Muscle of arm (tissue), 14 donors: ENCODE data around the gene CTAGE8. TPM values are rescaled to one million over a fixed set of nuclear protein-coding genes. Genes with fewer than 3 reads are reported as not detected.
"Not testable (repeated sequence)": the region's sequence is repeated elsewhere in the genome, so short reads cannot be mapped to it uniquely, and the experiment has no call there.

Experiments
- DNase-seq: peaks from one replicate; pipeline ENCODE4 v3.0.0-alpha.2; 2013
- long read RNA-seq, 11 donors: transcript quantifications; one replicate each; lab custom pipeline, GENCODE V29; 2026
- polyA plus RNA-seq, 12 donors: library from polyadenylated mRNA; unstranded; fragments of 120-200 nt; gene quantifications; one replicate each; pipeline ENCODE4 v1.2.1, GENCODE V29; 2013; ENCODE audit not compliant: insufficient read length in 12 of 12

CTAGE8 gene, protein sequence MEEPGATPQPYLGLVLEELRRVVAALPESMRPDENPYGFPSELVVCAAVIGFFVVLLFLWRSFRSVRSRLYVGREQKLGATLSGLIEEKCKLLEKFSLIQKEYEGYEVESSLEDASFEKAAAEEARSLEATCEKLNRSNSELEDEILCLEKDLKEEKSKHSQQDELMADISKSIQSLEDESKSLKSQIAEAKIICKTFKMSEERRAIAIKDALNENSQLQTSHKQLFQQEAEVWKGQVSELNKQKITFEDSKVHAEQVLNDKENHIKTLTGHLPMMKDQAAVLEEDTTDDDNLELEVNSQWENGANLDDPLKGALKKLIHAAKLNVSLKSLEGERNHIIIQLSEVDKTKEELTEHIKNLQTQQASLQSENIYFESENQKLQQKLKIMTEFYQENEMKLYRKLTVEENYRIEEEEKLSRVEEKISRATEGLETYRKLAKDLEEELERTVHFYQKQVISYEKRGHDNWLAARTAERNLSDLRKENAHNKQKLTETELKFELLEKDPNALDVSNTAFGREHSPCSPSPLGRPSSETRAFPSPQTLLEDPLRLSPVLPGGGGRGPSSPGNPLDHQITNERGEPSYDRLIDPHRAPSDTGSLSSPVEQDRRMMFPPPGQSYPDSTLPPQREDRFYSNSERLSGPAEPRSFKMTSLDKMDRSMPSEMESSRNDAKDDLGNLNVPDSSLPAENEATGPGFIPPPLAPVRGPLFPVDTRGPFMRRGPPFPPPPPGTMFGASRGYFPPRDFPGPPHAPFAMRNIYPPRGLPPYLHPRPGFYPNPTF
- polyA plus RNA-seq = 1 to 10 TPM in 2 of 12 donors, under 1 TPM in 4, not detected in 6; 0.25 to 2.1 (median 0.36) TPM
- long read RNA-seq, donor 1, partial matches to known transcripts = 0 of 1 reads
- long read RNA-seq, donor 1, other reads (novel, unspliced or antisense) = 0 of 1 reads
- long read RNA-seq, donor 2 = 0 reads
- long read RNA-seq, donor 3 = 0 reads
- long read RNA-seq, donor 4 = 0 reads
- long read RNA-seq, donor 5 = 0 reads
- long read RNA-seq, donor 6 = 0 reads
- long read RNA-seq, donor 7 = 0 reads
- long read RNA-seq, donor 8 = 0 reads
- long read RNA-seq, donor 9 = 0 reads
- long read RNA-seq, donor 10 = 0 reads
- long read RNA-seq, donor 11 = 0 reads

GRCh38 chr7:144269188-144269587 lies at the start of gene CTAGE8:
TSS of gene CTAGE8 (minus strand) at chr7:144269288. CDS start at chr7:144269250, 38 bp downstream.
- not testable (repeated sequence) for DNase-seq

GRCh38 chr7:144317537-144317936 lies 48.4 kb upstream of the CTAGE8 start:
- not testable (repeated sequence) for DNase-seq

DNA sequence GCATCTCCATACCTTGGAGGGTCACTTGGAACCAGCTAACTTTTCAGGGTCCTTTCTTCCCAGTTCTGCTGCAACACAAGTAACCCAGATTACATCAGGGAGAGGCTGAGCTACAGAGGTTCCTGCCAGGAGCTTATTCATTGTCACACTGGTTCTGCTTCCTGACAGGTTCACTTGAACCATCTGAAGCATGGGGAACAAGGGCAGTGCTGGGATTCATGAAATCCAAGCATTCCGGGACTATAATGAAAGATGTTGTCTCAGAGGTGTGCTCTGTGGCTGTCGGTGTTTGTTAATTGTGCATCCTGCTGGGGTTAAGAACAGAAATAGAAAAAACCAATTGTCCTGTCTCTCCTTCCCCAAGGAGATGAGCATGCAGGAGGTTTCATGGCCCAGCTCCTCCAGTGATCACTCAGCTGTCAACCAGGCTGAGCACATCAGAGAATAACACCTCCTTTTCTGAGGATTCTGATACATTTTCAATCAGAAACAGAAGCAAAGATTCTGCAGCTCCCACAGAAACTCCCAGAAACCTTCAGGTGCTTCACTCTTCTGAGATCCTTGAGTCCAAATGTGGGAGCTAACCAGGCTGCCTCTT lies 42.9 kb upstream of the CTAGE8 start, which contains the start of gene OR2A1:
OR2A1 (plus strand) TSS at position 548 of the 598 bp plus-strand sequence. CDS start 5,706 bp downstream, outside the sequence.
- not testable (repeated sequence) for DNase-seq

- not testable (repeated sequence) for DNase-seq
These were observed 42.1 kb upstream of the CTAGE8 start for GRCh38 chr7:144311218-144311617.

DNA sequence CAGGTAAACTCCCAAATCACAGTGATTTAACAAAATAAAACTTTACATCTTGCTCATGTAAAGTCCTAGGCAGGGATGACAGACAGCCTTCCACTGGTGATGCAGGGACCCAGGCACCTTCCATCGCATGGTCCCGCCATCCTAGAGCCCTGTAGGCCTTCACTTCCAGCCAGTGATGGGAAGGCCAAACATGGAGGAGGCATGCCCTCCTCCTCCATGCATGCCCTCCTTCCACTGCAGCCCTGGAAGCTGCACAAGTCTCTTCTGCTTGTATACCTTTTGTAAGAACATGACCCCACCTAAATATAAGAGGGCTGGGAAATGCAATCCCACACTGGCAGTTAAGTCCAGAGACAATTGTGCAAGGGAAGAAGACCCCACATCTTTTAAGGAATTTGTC lies 40.6 kb upstream of the CTAGE8 start:
- DNase-seq = not testable (repeated sequence)

DNA sequence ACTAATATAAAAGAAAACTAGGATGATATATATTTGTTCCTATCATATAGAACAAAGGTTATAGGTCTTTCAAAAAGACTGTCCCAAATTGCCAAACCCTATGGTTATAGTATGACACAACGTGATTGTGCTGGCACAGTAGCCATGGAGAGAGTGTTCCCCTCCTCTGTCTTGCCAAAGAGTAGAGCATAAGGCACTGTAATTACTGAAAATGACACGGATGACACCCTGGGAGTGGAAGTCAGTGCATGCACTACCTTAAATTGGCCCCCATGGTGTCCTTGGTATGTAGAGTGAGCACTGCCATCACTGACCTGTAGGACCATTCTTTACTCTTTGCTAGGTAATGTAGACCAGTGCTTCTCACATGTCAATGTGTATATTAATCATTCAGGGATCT lies 36.1 kb upstream of the CTAGE8 start:
- not testable (repeated sequence) for DNase-seq

DNA sequence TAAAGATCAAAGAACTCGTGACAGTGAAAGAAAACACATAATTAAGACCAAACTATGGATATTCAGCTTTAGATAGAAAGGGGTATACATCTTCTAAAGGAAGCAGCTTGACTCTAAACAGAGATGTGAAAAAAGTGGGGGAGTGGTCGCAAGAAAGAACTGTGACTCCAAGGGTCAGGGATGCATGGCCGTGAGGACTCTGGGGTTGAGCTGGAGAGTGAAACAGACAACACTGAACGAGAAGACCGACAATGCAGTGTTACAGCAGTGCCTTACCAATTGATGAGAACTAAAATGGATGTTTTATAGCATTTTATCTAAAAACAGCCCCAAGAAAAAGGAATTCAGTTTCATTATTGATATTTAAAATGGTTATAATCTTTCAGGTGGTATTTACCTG lies 34.5 kb upstream of the CTAGE8 start:
- not testable (repeated sequence) for DNase-seq

- DNase-seq = not testable (repeated sequence)
These were observed 33.7 kb upstream of the CTAGE8 start for GRCh38 chr7:144302578-144303303.

- not testable (repeated sequence) for DNase-seq
These were observed 24.9 kb upstream of the CTAGE8 start for GRCh38 chr7:144293794-144294499.

DNA sequence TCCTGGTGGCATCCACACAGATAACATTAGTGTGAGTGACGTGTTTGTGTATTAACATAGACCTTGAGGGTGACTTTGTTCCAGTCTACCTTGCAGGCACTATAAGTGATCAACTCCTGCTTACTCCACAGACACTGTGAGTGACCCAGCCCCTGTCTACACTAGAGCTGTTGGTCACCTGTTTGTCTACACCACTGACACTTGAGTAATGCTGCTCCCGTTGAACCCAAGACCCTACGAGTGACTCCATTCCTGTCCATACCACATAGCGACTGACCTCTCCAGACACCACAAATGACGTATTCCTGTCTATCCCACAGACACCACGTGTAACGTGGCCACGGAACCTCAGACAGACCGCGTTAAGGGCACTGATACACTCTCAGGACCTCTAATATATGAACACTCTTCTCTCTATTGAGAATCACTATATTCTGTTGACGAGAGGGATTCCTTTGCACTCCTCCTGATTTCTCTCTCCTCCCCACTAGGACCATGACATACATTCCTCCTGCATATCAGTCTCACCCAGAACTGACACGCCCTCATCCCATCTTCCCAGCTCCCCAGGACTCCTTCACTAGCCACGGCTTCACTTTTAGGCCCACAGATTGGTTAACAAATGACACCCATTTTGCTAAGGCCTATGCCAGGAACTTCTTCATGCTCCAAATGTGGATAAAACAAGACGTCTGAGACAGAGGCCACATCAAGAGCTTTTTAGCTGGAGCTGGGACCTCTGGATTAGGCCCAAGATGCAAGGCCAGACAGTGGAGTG lies 23.5 kb upstream of the CTAGE8 start:
- not testable (repeated sequence) for DNase-seq

DNA sequence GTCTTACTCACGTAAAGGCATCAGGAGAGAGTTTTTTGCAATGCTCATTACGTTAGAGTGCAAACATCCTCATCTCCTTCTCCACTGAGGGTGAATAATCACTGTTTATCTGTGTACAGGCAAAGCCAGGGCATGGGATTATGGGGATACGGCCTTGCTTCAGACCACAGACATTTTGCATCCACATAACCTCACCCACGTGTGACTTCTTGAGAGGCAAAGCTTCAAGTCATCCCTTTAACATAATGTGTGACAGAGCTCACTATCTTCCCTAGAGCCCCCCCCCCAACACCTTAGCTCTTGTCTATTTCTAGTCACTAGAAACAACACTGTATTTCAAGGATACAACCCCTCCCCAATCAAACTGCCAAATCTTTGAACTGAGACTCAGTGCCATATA lies 22.5 kb upstream of the CTAGE8 start:
- DNase-seq = not testable (repeated sequence)

DNA sequence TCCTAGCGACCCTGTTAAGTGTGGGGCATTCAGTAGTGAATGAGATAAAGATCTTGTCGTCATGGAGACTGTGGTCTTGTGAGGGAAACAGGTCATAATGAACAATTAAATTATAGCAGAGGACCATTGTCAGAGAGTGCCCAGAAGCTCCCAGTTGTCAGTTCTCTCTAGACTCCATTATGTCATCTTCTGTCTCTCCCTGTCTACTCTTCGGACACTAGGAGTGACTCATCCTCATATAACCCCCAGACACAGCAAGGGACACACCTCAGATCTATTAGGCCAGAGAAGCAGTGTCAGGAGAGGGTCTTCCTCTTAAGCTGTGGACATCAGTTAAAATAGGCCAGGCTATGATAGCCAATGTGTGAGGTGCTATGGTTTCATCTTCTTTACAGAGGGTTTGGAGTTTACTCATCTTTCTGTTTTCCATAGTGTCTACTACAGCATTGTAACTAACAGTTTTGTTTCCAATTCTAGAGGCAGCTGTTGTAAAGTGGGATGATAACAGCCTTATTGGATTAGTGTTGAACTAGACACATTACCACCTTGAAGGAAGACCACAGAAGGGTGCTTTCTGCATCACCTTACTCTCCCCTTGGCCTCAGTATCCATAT lies 18.2 kb upstream of the CTAGE8 start:
- not testable (repeated sequence) for DNase-seq

DNA sequence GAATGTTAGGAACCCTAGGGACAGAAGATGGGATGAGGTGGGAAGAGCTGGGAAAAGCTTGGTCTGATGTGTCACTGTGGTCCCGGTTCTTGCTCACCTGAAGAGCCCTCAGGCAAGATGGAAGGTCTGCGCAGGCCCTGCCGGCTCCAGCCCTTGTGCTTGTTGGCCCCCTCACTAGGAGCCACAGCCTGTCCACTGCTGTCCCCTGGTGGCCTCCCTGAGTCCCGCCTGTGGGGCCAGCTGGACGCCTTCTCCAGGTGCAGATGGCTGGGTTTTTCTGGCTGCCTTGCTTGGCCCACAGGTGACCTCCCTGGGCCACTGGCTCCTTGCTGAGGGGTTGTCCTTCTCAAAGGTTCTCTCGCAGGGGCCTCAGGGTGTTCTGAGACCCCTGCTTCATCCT lies 14.6 kb upstream of the CTAGE8 start:
- not testable (repeated sequence) for DNase-seq

GRCh38 chr7:144282490-144282889 lies 13.4 kb upstream of the CTAGE8 start:
- not testable (repeated sequence) for DNase-seq

- not testable (repeated sequence) for DNase-seq
These were observed 12.9 kb upstream of the CTAGE8 start for GRCh38 chr7:144281981-144282380.

DNA sequence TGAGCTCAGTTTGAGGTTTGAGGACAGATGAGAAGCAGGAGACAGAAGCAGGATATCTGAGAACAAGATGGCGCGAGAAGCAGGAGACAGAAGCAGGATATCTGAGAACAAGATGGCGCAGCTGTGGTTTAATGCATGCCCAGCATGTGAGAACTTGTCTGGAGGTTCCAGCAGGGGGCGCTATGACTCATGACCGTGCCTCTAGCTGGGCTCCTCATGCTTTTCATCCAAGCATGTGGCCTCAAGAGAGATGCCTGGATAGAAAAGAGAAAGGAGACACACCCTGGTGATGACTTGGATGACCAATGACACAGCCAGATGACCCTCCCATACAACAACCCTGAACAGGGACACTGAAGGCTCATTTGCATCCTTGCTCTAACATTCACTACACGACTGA lies 10.9 kb upstream of the CTAGE8 start:
- DNase-seq = not testable (repeated sequence)

DNA sequence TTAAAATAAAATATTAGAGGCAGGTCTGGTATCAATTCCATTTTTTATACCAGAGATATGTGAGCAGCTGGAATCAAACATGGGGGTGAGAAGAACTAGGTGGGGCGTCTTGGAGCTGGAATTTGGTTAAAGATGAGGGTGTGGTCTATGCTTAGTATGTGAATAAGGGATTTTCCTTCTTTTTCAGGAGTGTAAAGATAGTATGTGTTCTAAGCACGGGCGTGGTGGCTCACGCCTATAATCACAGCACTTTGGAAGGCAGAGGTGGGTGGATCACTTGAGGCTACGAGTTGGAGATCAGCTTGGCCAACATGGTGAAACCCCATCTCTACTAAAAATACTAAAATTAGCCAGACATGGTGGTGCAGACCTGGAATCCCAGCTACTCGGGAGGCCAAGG lies 6.2 kb upstream of the CTAGE8 start:
- DNase-seq = not testable (repeated sequence)

DNA sequence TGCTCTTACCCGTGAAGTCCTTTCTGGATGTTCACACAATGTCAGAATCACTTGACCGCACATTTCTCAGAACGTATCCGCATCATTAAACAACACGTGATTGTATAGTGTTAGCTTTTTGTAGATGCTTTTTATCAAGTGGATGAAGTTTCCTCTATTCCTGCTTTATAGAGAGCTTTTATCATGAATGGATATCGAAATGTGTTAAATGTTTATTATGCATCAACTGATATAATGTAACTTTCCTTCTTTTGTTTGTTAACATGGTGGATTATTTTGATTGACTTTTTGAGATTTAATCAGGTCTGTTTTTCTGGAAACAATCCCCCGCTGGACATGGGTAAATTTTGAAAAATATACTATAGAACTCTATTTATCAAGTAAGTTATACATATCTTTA lies 4.4 kb downstream of the CTAGE8 start, which contains the start of gene OR2A7:
OR2A7 (minus strand) TSS at position 101 of the 400 bp plus-strand sequence. CDS start 5,164 bp downstream, outside the sequence.
- not testable (repeated sequence) for DNase-seq
